GM12878 (cell line): ENCODE results near the gene CA14. TPM values are rescaled to one million over a fixed set of nuclear protein-coding genes. Genes with fewer than 3 reads are reported as not detected.

Experiments used
- ASH2L ChIP-seq: fragments of 300-600, 200-600 bp; sonication (generic); IDR thresholded peaks from 2 replicates; pipeline ENCODE4 v1.6.1; 2017; ENCODE audit warnings: low read depth, mild to moderate bottlenecking, borderline replicate concordance
- ATF3 ChIP-seq: IDR thresholded peaks from 2 replicates; pipeline ENCODE4 v1.6.1; 2011; ENCODE audit warnings: low read depth, mild to moderate bottlenecking, low read length, moderate library complexity, borderline replicate concordance; ENCODE audit errors: extremely low read depth
- CHD4 ChIP-seq: fragments of 200-600 bp; sonication (generic); IDR thresholded peaks from 2 replicates; pipeline ENCODE4 v1.6.1; 2016; ENCODE audit warnings: mild to moderate bottlenecking
- JUND ChIP-seq: IDR thresholded peaks from 2 replicates; pipeline ENCODE4 v1.6.1; 2012; ENCODE audit warnings: low read depth, mild to moderate bottlenecking, low read length, improper control_type of control experiment, moderate library complexity
- MAX ChIP-seq: IDR thresholded peaks from 2 replicates; pipeline ENCODE4 v1.6.1; 2012; ENCODE audit warnings: low read depth, low read length, improper control_type of control experiment
- MLLT1 ChIP-seq: fragments of 450-650 bp; IDR thresholded peaks from 2 replicates; pipeline ENCODE4 v1.6.1; 2016; ENCODE audit warnings: mild to moderate bottlenecking
- NFYB ChIP-seq: IDR thresholded peaks from 2 replicates; pipeline ENCODE4 v1.6.1; 2011; ENCODE audit warnings: low read depth, mild to moderate bottlenecking, low read length, improper control_type of control experiment, moderate library complexity; ENCODE audit not compliant: insufficient read depth
- PKNOX1 ChIP-seq: fragments of 450-650 bp; IDR thresholded peaks from 2 replicates; pipeline ENCODE4 v1.6.1; 2016; ENCODE audit warnings: mild to moderate bottlenecking
- POLR2A ChIP-seq: IDR thresholded peaks from 2 replicates; pipeline ENCODE4 v1.6.1; 2011; ENCODE audit warnings: low read depth, mild to moderate bottlenecking, low read length
- RAD51 ChIP-seq: fragments of 450-650 bp; IDR thresholded peaks from 2 replicates; pipeline ENCODE4 v1.6.1; 2016; ENCODE audit warnings: moderate library complexity, mild to moderate bottlenecking, inconsistent platforms
- RFX5 ChIP-seq: IDR thresholded peaks from 2 replicates; pipeline ENCODE4 v1.6.1; 2011; ENCODE audit warnings: low read depth, low read length, improper control_type of control experiment
- SP1 ChIP-seq: IDR thresholded peaks from one replicate; pipeline ENCODE4 v1.6.1; 2011; ENCODE audit warnings: low read depth, low read length
- USF2 ChIP-seq: IDR thresholded peaks from 2 replicates; pipeline ENCODE4 v1.6.1; 2011; ENCODE audit warnings: low read depth, low read length, improper control_type of control experiment, borderline replicate concordance
- ZBTB33 ChIP-seq: fragments of 450-650 bp; IDR thresholded peaks from 2 replicates; pipeline ENCODE4 v1.6.1; 2017; ENCODE audit warnings: mild to moderate bottlenecking
- ZNF687 ChIP-seq: fragments of 450-650 bp; IDR thresholded peaks from 2 replicates; pipeline ENCODE4 v1.6.1; 2017; ENCODE audit warnings: mild to moderate bottlenecking, moderate library complexity
- polyA plus RNA-seq, 11 experiments: library from polyadenylated mRNA; depleted of rRNA in 4 of 11; unstranded in 6 of 11; stranded (reverse) in 5 of 11; fragments of >200 nt; fragmentation: Nextera tagmentation in 4 of 11; fragmentation: Illumina TruSeq in 1 of 11; extraction: Ambion mirVana in 4 of 11; extraction: Trizol in 1 of 11; gene quantifications; 1 replicate in 1 of 11; 2 replicates in 10 of 11; pipeline versions ENCODE4 v1.2.1 to v1.2.3, GENCODE V29; 2011 to 2016; ENCODE audit warnings: inconsistent platforms in 2 of 11, missing spikeins in 2 of 11, low read depth in 1 of 11
- total RNA-seq, 4 experiments: library from RNA; depleted of rRNA in 3 of 4; stranded (reverse); fragments of >200 nt in 3 of 4; fragmentation: Illumina TruSeq in 1 of 4; extraction: Trizol in 1 of 4; gene quantifications; 2 replicates each; pipeline versions ENCODE4 v1.2.1 to v1.2.3, GENCODE V29; 2013 to 2021

Gene CA14
- total and polyA plus RNA-seq, 10 of the 15 experiments (the other 5 are each of a cell fraction or from before 2014, with no cell fraction given) = 0.11 to 0.35 (median 0.29) TPM; not detected in 6

GRCh38 chr1:150281758-150282557 lies 24.4 kb downstream of the CA14 start, which contains the start of gene CIART (continued):
- TF ChIP-seq ZBTB33 (0 out of 2 replicates have a peak, but pooled peaks have one; percentile 8), ZNF687 (no peak), ASH2L (no peak), USF2 (peak; percentile 30), ATF3 (peak; percentile 47; the same call in 1 of the 2 replicates), PKNOX1 (peak; percentile 57), JUND (no peak), RAD51 (peak; percentile 81), SP1 (peak; percentile 56), CHD4 (no peak), NFYB (0 out of 2 replicates have a peak, but pooled peaks have one; percentile 55), MAX (peak; percentile 61; the same call in 1 of the 2 replicates), RFX5 (peak; percentile 78; the same call in 1 of the 2 replicates), MLLT1 (peak; percentile 15; the same call in 1 of the 2 replicates), POLR2A (peak; percentile 45; the same call in 1 of the 2 replicates)
